HG03439 (cell line): ENCODE results near the gene RBMS3.
"Not testable (repeated sequence)": the region's sequence is repeated elsewhere in the genome, so short reads cannot be mapped to it uniquely, and the experiment has no call there.

ENCODE experiments used
- ATAC-seq: cut with Tn5 transposase; IDR thresholded peaks from one replicate; pipeline ENCODE4 v1.9.1; 2021; ENCODE audit warnings: mild to moderate bottlenecking, moderate library complexity; ENCODE audit not compliant: unreplicated experiment

The RBMS3 gene

GRCh38 chr3:29515451-29515850 is 234.6 kb downstream of the RBMS3 start:
- ATAC-seq: no peak

- no peak for ATAC-seq
Observed at GRCh38 chr3:29516164-29516563, 235.3 kb downstream of the RBMS3 start.

DNA sequence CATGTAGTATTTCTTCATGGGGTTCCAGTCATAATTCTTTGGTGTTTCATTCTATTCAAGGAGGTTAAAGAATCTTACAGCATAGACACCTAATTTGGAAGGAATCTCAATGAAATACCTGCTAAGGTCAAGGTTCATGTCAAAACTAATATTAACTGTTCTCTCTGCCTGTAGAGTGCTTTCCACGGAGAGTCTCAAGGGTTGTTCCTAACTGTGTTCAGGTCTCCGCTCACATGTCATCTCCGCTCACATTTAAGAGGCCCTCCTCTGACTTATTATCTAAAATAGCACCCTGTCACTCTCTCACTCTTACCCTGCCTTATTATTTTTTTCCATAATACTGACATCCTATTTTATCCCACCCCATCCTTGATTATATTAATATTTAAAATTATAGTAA is 239.9 kb downstream of the RBMS3 start:
- no peak for ATAC-seq

DNA sequence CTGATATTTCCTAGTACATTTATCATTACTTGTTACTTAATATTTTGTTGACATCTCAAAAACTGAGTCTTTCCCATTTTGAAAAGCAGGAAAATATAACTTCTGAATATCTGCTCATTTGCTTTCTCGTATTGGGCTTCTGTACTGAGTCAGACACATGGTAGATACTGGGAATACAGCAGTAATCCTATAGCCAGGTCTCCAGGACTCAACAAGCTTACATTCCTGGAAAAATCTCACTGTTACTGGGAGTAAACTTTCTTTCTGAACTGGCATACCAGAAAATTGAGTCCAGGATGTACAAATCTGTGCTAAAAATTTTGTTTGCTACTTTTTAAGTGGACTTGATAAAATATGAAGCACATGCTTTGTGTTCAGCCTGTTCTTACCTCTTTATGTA is 240.4 kb downstream of the RBMS3 start:
- no peak for ATAC-seq

GRCh38 chr3:29521751-29522150 is 240.9 kb downstream of the RBMS3 start:
- ATAC-seq: no peak

DNA sequence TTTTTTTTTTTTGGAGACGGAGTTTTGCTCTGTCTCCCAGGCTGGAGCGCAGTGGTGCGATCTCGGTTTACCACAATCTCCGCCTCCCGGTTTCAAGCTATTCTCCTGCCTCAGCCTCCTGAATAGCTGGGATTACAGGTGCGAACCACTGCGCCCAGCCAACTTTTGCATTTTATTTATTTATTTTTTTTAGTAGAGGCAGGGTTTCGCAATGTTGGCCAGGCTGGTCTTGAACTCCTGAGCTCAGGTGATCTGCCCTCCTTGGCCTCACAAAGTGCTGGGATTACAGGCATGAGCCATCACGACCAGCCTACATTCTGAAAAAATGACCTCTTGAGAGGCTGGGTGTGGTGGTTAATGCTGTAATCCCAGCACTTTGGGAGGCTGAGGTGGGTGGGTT is 243.6 kb downstream of the RBMS3 start:
- not testable (repeated sequence) for ATAC-seq

GRCh38 chr3:29525254-29525881 is 244.5 kb downstream of the RBMS3 start:
- ATAC-seq: no peak

DNA sequence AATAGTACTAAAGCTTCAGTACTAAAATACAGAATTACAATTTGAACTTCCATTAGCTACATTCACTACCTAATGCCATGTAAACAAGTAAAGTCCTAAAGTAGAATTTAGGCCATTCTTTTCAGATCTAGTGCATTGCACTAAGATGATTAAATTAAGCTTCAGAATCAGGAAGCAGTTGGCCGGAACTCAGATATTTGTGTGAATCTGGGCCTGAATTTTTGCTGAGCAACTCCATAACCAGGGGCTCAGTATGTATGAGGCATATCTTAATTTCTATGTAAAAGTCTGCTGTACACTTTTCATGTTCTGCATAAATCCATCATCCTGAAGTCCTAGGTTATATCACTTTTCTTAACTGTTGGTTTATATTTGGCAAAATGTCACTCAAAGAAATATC is 246.4 kb downstream of the RBMS3 start:
- ATAC-seq: no peak

- no peak for ATAC-seq
Observed at GRCh38 chr3:29531644-29532043, 250.8 kb downstream of the RBMS3 start.

DNA sequence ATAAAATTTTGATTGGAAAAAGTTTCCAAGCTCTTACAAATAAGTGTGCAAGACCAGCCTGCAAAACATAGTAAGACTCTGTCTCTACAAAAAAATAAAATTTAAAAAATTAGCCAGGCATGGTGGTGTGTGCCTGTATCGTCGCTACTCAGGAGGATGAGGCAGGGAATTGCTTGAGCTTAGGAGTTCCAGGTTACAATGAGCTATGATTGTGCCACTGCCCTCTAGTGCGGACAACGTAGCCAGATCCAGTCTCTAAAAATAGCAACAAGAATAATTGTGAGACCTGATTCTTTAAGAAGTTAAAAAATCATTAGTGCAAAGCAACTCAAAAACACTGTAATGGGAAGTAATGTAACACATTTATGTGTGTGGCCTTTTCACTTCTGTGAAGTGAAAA is 251.6 kb downstream of the RBMS3 start:
- no peak for ATAC-seq

DNA sequence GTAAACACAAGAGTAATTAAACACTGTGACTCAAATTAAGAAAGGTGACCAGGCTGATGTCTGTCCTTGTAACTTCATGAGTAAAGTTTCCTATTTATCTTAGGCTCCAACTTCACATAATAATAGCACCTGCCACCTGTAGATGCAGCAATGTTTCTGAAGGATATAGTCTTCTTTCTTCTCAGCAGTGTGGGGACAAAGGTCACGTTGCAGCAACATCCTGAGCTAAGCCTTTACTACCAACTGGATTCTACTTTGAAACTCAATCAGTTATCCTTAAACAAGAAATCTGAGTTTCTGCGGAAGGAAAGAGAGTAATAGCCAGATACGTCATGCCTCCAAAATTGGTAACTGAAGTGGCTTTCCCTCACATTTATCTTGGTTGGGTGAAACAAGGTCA is 253.1 kb downstream of the RBMS3 start:
- ATAC-seq: no peak

DNA sequence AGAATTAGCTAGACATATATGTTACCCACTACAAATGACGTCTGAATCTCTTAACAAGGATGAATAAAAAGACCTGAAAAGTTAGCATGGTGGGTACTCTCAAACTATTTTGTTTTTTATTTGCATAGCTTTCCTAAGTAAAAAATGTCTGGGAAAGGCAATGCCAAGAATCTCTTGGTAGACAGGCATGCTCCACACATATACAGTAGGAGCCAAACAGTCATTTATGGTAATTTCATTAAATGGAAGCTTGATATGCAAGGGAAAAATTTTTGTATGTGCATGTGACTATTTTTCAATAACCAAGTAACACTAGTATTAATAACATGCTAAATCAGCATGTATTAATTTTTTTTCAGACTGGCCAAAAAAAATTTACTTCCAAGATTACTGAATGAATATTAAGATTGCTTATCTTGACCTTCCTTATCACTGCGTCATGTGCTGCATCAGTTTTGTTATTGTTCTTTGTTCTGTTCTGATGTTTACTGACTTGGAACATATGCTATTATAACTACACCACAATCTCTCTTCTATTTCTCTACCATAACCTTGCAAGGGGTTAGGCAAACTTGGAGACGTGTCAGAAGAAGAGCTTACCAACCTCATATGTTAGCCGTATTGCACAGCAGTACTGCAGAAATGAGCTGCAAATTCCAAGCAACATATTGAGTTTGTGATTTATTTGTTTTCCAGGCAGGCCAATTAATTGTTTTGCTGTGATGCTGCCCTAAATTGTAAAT is 255.3 kb downstream of the RBMS3 start:
- ATAC-seq: no peak

DNA sequence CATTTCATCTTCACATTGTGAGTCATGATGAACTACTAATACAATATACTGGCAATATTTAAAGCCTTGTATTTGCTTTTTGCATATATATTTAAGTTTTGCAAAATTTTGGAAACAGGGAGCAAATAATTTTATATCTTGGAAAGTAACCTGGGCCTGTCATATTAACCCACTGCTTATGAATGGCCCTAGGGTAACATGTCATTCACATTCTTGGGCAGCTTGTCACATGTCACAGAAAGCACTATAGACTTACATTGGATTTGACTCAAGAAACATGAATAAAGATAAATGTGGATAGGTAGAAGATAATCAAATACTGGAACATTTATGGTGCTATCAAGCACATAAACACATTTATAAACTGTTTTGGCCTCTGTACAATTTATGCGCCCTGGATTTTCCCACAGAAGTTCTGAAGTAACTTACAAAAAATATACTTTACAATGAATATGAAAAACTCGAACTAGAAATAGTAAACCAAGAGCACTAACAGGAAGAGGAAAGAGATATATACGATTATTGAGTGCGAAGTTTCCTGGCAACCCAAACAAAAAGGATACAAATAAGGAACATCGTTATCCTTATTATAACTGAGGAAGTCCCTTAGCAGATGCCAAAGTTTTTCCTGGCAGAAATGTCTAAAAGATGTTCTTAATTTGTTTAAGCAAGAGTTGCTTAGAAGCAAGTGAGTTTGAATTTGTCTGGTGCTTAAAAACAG is 257.2 kb downstream of the RBMS3 start:
- ATAC-seq: no peak

DNA sequence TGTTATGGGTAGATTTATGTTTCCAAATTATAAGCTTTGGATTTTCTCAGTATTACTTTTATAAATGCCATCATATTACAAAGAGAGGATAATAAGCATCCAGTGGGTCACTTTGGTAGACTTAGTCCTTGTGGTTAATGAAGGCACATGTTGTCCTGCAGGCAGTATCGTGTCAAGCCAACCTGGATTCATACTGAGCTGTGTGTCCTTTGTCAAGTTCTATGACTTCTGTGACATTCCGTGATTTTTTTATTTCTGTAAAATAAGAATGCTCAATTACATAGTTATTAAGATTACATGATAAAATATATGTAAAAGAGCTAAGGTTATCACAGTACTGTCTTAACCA is 257.7 kb downstream of the RBMS3 start:
- no peak for ATAC-seq

GRCh38 chr3:29540544-29540943 is 259.7 kb downstream of the RBMS3 start:
- ATAC-seq: no peak

DNA sequence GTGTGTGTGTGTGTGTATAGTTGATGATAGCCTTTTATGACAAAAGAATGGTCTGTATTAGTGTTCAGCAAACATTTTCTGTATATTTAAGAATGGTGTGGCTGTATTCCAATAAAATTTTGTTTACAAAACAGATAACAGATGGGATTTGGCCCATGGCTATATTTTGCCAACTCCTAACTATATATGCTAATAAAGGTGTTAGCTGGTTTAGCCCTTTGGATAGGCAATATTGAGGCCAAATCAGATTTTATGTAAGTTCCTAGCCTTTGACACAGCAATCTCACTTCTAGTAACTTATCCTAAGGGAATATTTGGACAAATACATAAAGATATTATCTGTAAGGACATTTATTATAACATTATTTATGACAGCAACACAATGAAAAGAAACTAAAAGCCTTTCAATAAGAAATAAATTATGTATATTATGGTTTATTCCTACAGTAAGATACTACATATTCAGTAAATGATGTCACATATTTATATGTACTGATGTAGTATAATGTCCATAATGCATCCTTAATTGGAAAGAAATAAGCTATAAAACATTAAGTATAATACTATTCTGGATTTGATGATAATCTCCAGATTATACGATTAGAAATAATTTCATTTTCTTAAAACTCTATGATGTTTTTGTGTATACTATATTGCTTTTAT is 264.0 kb downstream of the RBMS3 start:
- ATAC-seq: no peak

GRCh38 chr3:29545615-29546014 is 264.7 kb downstream of the RBMS3 start:
- ATAC-seq: no peak

DNA sequence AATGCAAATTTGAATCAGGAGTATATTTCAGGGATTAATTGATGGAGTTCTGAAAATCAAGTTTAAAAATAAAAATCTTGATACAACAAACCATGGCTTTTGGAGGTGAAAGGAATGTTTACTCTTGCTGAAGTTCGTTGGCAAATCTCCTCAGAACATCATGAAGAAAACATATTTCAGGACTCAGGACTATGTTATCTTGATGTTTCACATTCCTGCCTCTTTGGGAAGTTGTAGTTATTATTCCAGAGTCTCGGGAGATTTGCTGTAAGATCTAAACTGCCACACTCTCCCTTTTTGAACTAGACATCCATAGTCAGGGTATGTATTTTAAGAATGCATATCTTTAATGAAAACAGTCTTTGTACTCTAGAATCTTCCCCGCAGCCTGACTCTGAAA is 271.2 kb downstream of the RBMS3 start:
- ATAC-seq: no peak

GRCh38 chr3:29554566-29554965 is 273.7 kb downstream of the RBMS3 start:
- ATAC-seq: no peak

DNA sequence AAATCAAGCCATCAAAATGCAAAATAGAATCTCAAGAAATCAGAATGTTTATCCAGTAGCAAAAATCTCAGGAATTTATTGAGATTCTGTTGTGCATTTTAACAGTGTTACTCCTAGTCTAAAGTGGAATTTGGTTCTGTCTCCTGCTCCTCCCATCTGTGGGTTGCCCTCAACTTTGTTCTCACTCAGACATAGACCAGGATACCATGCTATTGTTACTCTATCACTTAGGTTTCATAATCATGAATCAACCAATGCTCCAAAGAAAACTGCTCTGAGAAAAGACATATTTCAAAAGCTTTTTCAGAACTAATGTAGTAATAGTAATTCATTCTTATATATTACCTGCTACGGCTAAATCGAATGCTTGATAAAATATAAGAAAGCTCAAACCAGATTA is 274.7 kb downstream of the RBMS3 start:
- ATAC-seq: no peak

GRCh38 chr3:29557186-29557585 is 276.3 kb downstream of the RBMS3 start:
- ATAC-seq: no peak

- no peak for ATAC-seq
Observed at GRCh38 chr3:29557825-29558224, 277.0 kb downstream of the RBMS3 start.
